GM21367 (cell line): Measurements from ENCODE around the gene FEN1.

Experiments
- ATAC-seq: cut with Tn5 transposase; IDR thresholded peaks from one replicate; pipeline ENCODE4 v1.9.1; 2021; ENCODE audit not compliant: unreplicated experiment

FEN1 gene

DNA sequence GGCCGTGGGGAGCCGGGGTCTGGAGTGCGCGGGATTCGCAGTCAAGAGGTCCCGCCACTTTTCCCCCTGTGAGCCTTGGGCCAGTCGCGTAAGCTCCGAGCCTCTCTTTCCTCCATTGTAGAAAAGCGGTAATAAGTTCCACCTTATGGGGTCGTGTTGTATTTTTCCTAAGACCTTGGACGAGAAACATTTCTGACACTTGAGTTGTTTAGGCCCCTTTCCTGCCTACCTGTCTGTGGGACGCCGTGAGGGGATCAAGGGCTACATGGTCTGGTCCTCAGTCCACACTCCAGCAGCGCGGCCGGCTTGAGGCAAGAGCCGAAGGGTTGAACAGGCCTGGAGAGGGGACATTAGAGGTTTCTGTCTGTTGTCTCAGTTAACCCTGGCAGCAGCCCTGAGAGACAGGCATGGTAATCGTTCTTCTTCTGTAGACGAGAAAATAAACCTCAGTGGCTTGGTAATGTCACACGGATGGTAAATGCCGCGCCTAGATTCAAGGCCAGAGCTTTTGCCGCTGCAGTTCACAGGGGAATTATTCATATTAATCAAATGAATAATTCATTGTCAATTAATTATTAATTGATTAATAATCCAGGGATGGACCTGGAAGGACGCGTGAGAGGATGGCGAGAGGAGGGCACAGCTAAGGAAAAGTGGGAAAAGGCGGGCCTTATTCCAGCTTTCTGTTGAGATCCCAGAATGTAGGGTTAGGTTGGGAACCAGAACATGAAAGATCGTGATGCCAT lies 545 bp downstream of the FEN1 start:
- peak; percentile 18 for ATAC-seq

DNA sequence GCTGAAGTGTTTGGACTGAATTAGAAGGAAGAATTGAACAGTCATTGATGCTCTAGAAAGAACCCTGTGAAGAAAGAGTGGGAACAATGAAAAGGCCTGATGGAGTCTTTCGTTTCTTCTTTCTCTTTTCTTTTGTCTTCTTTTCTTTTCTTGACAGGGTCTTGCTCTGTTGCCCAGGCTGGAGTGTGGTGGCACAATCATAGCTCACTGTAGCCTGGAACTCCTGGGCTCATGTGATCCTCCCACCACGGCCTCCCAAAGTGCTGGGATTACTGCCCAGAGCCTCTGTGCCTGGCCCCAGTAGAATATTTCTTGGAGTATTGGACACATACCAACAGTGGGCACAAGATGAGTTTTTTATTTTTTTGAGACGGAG lies 1.1 kb downstream of the FEN1 start:
- no peak for ATAC-seq

DNA sequence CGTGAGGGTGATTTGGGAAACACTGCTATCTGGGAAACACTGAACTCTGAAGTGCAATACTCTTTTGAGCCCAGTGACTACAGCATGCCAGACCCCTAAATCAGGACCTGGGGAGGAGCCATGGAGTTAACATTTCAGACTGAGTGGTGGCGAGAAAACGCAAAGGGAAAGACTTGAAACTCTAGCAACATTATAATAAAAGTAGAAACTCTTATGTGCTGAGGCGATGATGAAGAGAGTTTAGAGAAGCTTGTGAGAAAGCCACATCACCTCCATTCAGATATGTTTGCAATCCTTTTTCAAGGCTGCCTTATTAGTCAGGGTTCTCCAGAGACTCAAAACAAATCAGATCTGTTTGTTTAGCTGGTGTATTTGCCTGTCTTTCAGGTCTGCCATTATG lies 1.9 kb downstream of the FEN1 start:
- ATAC-seq: no peak

DNA sequence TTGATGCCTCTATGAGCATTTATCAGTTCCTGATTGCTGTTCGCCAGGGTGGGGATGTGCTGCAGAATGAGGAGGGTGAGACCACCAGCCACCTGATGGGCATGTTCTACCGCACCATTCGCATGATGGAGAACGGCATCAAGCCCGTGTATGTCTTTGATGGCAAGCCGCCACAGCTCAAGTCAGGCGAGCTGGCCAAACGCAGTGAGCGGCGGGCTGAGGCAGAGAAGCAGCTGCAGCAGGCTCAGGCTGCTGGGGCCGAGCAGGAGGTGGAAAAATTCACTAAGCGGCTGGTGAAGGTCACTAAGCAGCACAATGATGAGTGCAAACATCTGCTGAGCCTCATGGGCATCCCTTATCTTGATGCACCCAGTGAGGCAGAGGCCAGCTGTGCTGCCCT lies 2.7 kb downstream of the FEN1 start:
- ATAC-seq: no peak

DNA sequence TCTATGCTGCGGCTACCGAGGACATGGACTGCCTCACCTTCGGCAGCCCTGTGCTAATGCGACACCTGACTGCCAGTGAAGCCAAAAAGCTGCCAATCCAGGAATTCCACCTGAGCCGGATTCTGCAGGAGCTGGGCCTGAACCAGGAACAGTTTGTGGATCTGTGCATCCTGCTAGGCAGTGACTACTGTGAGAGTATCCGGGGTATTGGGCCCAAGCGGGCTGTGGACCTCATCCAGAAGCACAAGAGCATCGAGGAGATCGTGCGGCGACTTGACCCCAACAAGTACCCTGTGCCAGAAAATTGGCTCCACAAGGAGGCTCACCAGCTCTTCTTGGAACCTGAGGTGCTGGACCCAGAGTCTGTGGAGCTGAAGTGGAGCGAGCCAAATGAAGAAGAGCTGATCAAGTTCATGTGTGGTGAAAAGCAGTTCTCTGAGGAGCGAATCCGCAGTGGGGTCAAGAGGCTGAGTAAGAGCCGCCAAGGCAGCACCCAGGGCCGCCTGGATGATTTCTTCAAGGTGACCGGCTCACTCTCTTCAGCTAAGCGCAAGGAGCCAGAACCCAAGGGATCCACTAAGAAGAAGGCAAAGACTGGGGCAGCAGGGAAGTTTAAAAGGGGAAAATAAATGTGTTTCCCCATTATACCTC lies 3.3 kb downstream of the FEN1 start:
- ATAC-seq: no peak

DNA sequence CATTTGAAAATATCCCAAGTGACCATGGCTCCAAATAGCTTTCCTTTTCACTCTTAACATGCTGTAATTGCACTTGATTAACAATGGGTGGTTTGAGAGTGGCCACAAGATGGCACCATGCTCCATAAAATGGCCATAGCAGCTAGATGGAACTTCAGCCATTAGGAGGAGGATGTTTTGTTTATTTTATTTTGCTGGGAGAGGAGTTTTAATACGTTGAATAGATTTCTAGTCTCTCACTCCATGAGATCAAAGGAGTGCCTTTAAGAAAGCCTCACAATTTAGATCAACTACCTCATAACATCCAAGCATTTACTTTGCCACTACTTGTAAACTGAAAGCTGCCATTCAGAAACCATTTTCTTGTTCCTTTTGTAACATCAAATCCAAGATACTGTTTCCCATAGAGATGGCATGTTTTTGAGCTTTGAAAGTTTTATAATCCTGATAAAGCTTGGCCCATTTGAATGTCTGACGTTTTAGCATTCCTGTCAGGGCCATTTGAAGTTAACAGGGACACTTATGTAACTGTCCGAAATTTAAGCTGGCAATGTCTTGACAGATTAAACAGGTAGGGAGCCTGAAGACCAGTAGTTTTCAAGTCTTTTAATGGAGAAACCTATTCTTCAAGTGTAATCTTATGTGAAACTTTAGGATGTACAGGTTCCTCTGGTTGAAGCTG lies 4.7 kb downstream of the FEN1 start:
- ATAC-seq: no peak

DNA sequence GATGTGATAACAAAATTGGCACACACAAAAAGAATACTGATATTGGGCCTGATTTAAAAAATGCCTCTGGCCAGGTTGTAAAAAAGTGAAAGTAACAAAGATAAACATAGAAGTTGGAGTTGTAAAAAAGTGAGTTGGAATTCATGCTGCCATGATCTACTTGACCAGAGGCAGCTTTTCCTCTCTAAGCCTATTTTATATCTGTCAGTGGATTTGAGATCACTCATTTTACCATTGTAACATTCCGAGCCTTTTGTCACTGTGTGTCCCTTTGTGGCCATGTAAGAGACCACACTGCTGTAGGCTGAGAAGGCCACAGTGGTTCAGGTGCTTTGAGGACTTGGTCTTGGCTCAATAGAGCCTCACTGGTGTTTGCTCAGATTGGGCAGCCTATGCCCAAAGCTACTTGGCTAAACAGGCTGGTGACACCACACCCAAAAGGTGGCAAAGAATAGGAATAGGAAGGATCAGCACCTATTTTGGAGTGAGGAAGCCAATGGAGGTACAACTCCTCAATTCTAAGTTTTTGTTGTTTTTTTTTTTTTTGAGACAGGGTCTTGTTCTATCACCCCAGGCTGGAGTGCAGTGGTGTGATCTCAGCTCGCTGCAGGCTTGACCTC lies 7.1 kb downstream of the FEN1 start:
- ATAC-seq: no peak

DNA sequence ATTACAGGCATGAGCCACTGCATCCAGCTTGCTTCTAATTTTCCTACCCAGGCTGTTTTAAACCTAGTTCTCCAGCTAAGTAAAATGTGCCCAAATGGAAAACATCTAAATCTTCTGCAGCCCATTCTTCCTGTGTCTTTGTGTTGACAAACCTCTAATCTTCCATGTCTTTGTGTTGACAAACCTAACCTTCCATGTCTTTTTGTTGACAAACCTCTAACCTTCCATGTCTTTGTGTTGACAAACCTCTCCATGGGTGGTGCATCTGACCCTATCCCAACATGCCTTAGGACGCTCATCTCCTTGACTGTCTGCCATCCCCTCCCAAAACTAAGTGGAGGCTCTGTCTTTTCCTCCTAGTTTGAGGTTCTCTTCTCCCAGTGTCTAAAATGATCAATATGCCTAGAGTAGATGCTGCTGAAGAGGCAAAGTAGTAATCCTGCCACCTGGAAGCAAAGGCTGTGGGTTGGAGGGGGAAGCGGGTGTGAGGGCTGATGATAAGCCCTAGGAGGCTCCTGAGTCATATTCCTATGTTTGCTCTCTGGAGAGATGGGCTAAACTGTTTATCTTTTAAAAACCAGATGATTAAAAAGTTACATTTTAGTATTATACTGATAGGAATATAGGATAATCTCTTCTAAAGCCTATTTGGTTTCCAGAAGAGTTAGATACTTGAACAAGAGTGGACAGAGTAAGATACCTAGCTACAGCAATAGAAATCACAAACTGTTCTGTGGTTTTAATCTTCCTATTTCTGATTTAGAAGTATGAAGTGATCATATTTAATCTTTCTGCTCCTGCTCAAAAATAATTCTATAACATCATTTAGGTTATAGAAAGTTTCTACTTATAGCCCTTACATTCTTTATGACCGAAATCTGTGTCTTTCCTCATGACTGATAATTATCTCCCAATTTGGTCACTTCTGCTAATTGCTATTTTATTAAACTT lies 7.9 kb downstream of the FEN1 start:
- no peak for ATAC-seq

DNA sequence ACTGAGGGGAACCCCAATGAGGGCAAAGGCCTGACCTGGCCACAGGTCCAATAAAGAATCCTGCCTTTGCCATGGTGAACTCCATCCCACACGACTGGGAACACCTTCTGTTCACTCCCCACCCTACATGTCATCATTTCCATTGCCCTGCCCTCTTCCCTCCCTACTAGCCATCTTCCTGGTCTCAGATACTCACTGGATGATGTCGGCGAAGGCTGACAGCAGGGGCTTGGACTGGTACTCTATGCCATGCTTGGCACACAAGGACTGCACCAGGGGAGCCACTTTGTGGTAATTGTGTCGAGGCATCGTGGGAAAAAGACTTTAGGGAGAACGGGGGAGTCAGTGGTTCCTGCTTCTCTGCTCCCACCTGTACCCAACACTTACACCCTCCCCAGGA lies 9.9 kb downstream of the FEN1 start:
- ATAC-seq: no peak

DNA sequence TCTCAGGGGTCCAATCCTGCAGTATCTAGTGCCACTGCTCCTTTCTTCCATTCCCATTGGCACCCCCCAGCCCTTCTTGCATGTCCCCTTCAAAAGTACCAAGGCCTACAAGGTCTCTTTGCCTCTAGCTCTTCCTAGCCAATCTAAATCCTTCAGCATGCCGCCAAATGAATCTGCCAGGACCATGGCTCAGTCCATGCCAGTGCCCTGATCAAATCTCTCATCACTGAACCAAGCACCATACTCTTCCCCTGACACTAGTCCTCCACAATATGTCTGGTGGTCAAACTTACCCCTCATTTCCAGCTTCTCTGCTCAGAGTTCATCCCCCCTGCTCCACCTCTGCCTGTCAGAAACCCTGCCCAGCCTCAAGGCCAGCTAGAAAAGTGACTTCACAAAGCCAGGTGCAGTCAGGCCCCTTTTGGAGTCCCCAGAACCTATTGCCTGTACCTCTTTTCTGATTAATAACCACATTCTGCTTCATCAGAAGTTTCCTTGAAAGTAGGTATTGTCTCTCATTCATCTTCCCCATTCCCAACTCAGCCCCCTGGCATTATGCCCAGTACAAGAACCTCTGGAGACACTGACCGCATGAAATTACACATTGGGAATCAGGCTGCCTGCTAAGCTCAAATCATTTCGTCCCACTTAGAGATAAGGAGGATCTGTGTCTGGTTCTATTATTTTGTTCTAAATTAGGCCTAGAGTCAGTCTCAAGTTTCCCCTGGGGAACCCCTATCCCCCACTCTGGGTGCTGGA lies 11.4 kb downstream of the FEN1 start:
- no peak for ATAC-seq

DNA sequence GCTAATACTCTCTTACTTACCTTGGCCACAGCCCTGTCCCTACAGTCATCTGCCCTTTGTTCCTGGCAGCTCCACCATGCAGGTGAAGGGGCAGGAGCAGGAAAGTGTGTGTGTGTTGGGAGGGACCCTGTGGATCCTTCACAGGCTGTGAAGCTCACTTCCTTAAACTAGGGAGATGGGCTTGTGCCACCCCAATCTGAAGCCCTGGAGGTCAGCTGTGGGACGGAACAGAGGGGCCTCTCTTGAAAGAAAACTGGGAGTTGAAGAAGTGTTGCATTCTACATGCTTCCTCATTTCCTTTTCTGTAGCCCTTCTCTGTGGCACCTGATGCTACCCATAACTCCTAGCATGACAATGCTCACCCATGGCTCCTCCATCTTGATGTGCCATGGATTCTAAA lies 12.4 kb downstream of the FEN1 start:
- ATAC-seq: no peak

DNA sequence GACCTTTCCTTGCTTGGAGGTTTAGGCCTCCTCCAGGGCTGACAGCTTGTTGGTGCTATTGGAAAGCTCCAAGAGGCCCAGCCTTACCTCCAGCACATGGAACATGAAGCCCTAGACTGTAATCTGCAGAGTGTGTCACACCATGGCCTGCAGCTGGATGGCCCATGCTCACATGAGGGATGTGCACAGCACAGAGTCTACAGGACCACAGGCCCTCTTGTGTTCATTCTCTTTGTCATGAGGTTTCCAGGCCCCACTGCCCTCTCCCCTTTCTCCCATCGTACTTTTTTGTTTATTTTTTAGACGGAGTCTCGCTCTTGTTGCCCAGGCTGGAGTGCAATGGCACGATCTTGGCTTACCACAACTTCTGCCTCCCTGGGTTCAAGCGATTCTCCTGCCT lies 14.1 kb downstream of the FEN1 start:
- ATAC-seq: no peak

DNA sequence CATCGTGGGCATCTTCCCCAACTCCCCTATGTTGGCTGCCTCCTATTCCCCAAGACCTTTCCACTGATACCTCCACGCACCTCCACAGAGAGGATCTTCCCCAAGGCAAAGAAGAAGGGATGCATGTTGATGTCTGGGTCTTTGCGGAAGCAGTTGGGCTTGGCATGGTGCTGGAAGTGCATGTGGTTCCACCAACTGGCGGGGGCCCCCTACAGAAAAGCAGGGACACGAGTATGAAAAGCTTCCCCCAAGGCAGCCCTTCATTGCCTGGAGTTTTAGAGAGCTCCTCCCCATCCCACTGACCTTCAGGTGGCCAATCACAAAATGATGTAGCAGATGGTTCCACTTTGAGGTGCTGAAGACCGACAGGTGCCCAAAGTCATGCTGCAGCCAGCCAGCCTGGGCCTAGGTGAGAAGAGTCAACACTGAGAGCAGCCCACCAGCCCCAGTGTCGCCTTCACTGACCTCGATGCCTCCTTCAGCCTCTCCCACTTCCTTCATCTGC lies 18.0 kb downstream of the FEN1 start:
- ATAC-seq: no peak

DNA sequence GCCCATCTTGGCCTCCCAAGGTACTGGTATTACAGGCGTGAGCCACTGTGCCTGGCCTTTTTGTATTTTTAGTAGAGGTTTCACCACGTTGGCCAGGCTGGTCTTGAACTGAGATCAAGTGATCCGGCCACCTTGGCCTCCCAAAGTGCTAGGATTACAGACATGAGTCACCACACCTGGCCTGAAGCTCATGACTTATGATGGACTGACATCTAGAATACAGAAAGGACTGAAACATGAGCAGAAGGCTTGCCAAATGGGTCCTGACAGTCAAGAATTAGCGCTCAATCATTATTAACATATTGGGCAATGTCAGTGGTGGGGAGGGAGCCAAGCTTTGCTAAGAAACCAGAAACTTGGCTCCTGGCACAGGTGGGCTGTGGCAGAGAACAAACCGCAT lies 19.1 kb downstream of the FEN1 start:
- ATAC-seq: no peak

DNA sequence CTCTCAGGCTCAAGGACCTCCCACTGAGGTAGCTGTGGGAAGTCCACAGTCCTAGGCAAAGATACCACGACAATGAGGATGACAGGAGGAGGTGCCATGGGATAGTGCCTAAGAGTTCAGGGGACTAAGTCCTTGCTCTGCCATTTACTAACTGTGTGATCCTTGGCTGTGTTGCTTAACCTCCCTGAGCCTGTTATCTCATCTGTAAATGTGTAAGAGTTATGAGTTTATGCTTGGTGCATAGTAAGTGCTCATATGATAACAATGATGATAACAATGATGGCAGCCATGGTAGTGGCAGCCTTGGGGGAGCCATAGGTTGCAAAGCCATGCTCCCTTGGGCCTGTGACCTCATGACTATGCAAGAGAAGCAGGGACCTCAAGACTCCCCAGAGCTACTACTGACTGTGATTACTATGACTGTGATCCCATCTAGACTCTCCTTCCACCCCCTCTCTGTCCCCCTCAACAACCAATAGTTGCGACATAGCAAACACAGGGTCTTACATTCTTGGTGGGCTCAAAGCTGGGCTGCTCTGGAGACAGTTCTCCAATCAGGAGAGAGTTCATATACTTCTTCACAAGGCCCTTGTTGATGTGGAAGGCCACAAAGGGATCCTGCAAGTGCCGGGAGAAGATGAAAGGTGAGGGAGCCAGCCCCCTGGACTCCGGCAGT lies 20.2 kb downstream of the FEN1 start:
- ATAC-seq: no peak

DNA sequence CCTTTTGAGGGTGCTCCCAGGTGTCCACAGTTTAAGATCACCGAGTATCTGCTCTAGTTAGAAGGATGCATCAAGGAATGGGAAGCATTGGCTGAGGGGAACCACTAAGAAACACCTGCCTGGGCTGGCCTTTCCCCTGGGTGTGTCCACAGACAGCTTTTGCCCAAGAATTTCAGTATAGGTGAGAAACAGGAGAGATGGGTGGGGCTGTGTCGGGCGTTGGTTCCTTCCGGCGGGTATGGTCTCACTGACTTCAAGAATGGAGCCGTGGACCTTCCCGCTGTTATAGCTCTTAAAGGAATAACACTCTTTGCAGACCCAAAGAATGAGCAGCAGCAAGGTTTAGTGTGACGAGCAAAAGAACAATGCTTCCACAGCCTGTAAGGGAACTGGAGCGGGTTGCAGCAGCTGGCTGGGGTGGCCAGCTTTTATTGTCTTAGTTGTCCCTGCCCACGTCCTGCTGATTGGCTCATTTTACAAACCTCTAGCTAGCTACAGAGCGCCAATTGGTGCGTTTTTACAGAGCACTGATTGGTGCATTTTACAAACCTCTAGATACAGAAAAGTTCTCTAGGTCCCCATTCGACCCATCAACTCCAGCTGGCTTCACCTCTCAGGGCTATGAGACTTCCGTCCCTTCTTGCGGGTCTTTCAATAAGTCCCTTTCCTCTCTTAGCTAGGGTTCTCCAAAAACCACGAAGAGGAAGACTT lies 21.7 kb downstream of the FEN1 start:
- no peak for ATAC-seq

DNA sequence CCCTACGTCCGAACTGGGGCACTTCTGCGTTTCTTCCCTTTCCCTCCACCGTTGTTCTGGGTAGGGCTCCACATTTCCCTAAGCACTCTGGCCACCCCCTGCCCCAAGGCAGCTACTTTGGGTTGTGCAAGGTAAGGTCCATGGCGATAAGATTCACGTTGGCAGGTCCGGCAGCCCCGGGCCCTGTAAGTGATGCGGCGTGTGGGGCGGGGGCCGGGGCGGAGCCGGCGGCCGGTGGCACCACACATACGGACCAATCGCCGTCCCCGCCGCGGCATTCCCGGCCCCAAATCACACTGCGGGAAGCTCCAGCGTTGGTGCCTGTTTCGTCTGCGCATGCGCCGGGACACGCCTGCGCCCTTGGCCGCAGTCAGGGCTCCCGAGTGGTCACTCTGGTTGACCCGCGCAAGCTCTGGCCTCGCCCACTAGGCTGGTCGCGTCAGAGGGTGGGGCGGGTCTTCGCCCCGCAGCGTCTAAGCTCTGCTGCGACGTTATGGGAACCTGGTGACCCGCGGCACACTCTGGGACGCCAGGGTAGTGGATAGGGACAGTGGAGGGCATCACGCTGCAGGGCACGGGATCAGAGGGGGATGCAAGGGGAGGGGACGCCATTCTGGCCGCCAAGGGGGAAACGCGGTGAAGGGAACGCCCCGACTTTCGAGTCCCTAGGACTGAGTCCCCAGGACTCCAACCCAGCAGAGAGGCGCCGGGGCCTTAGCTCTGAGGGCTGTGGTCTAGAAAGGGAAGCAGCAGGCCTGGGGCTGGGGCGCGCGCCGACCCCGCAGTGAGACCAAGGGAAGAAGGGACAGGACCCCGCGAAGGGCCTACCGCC lies 22.5 kb downstream of the FEN1 start:
- ATAC-seq: peak; percentile 42
